Esophagus muscularis mucosa (tissue), 3 donors: ENCODE results near the gene HOXA10.

Source experiments
- CTCF ChIP-seq, 3 experiments: fragments of 200-600 bp in 2 of 3; fragments of 450-650 bp in 1 of 3; sonication (generic) in 2 of 3; IDR thresholded peaks; one replicate each; pipeline ENCODE4 v1.5.1; 2017 to 2019; ENCODE audit warnings: antibody characterized with exemption in 3 of 3, mild to moderate bottlenecking in 2 of 3, moderate library complexity in 1 of 3
- EP300 ChIP-seq: sonication (generic); formaldehyde crosslinking; IDR thresholded peaks from one replicate; pipeline ENCODE4 v1.6.1; 2017; ENCODE audit warnings: antibody characterized with exemption

- no peak for TF ChIP-seq CTCF (IDR thresholded peaks at IDR 0.05)
- no peak for TF ChIP-seq EP300
Observed at GRCh38 chr7:27141137-27141922, 32.8 kb downstream of the HOXA10 start.
